GM12878 (cell line): ENCODE results near the gene CRYBA1. TPM values are rescaled to one million over a fixed set of nuclear protein-coding genes. Genes with fewer than 3 reads are reported as not detected.

ENCODE experiments used
- ATAC-seq: fragments of 200-7000 bp; cut with Tn5 transposase; 3 replicates; pipeline ENCODE4 v1.9.1; 2020; ENCODE audit warnings: mild to moderate bottlenecking, moderate library complexity
- BruUV-seq: library from RNA; stranded (reverse); fragments of 400-500 nt; replicated peaks from 2 replicates; lab custom pipeline; 2021; lab: Mats Ljungman, UMichigan
- CTCF ChIA-PET: fragments of 300-600 bp; sonication (Branson Sonifier 250); formaldehyde crosslinking; extraction: SDS; loops from one replicate; lab custom pipeline; 2021; ENCODE audit warnings: inconsistent platforms; lab: Yijun Ruan, JAX
- POLR2A ChIA-PET: fragments of 350-600 bp; formaldehyde crosslinking; extraction: SDS; loops from one replicate; lab custom pipeline; 2021; ENCODE audit warnings: inconsistent platforms; lab: Charles Lee
- RAD21 ChIA-PET: fragments of 300-600 bp; sonication (Branson Sonifier 250); formaldehyde crosslinking; loops from one replicate; lab custom pipeline; 2023; ENCODE audit warnings: antibody characterized with exemption; ENCODE audit not compliant: unreplicated experiment; lab: Charles Lee
- SMC1A ChIA-PET: fragments of 300-600 bp; sonication (Branson Sonifier 250); formaldehyde crosslinking; loops from one replicate; lab custom pipeline; 2023; ENCODE audit not compliant: unreplicated experiment, uncharacterized antibody; lab: Charles Lee
- DNase-seq: peaks from one replicate; pipeline ENCODE4 v3.0.0-alpha.2; 2011; ENCODE audit warnings: low read depth, low spot score
- FAIRE-seq: peaks from 3 replicates; lab custom pipeline; 2011; peaks lifted over from hg19 to GRCh38; lab: Jason Lieb, UNC
- H2AFZ ChIP-seq: 2 replicates; pipeline ENCODE4 v1.6.0; 2011; ENCODE audit warnings: low read depth, low read length, control low read depth; ENCODE audit not compliant: control insufficient read depth
- H3K27ac ChIP-seq: 2 replicates; pipeline ENCODE4 v1.5.1; 2011; ENCODE audit warnings: control low read depth; ENCODE audit not compliant: control insufficient read depth, insufficient read depth
- H3K27me3 ChIP-seq, 2 experiments: replicated peaks in 1 of 2; 2 replicates each; pipeline versions ENCODE4 v1.6.0 to v1.6.1; 2011; ENCODE audit warnings: low read length in 1 of 2; ENCODE audit not compliant: control insufficient read depth in 2 of 2, insufficient read depth in 2 of 2
- H3K36me3 ChIP-seq, 2 experiments: 2 replicates each; pipeline ENCODE4 v1.5.1; 2011; ENCODE audit warnings: low read length in 1 of 2; ENCODE audit not compliant: control insufficient read depth in 2 of 2, insufficient read depth in 2 of 2
- H3K4me1 ChIP-seq: 2 replicates; pipeline ENCODE4 v1.6.1; 2011; ENCODE audit warnings: mild to moderate bottlenecking, low read length, moderate library complexity, mixed read lengths; ENCODE audit not compliant: control insufficient read depth, insufficient read depth
- H3K4me2 ChIP-seq: 2 replicates; pipeline ENCODE4 v1.6.0; 2011; ENCODE audit warnings: control low read depth; ENCODE audit not compliant: control insufficient read depth, insufficient read depth
- H3K4me3 ChIP-seq: fragments of 200-600 bp; sonication (generic); 2 replicates; pipeline ENCODE4 v1.5.1; 2016
- H3K79me2 ChIP-seq: 2 replicates; pipeline ENCODE4 v1.6.0; 2011; ENCODE audit warnings: low read length; ENCODE audit not compliant: control insufficient read depth, insufficient read depth
- H3K9ac ChIP-seq: 2 replicates; pipeline ENCODE4 v1.8.0; 2011; ENCODE audit warnings: low read length, control low read depth, mixed read lengths; ENCODE audit not compliant: control insufficient read depth, insufficient read depth
- H3K9me3 ChIP-seq: replicated peaks from 3 replicates; pipeline ENCODE4 v1.5.1; 2011; ENCODE audit warnings: mild to moderate bottlenecking, low read length; ENCODE audit not compliant: control insufficient read depth, insufficient read depth
- H4K20me1 ChIP-seq: 2 replicates; pipeline ENCODE4 v1.6.0; 2011; ENCODE audit not compliant: control insufficient read depth, insufficient read depth
- ATF7 ChIP-seq: fragments of 450-650 bp; IDR thresholded peaks from 2 replicates; pipeline ENCODE4 v1.6.1; 2016; ENCODE audit warnings: low read depth, mild to moderate bottlenecking
- BACH1 ChIP-seq: fragments of 450-650 bp; IDR thresholded peaks from 2 replicates; pipeline ENCODE4 v1.6.1; 2017; ENCODE audit warnings: mild to moderate bottlenecking, borderline replicate concordance
- E2F8 ChIP-seq: fragments of 450-650 bp; IDR thresholded peaks from 2 replicates; pipeline ENCODE4 v1.6.1; 2018; ENCODE audit warnings: mild to moderate bottlenecking, low read depth, moderate library complexity; ENCODE audit not compliant: partially characterized antibody
- IKZF2 ChIP-seq, 2 experiments: fragments of 450-650 bp; IDR thresholded peaks; 2 replicates each; pipeline ENCODE4 v1.6.1; 2017; ENCODE audit warnings: mild to moderate bottlenecking in 2 of 2, moderate library complexity in 2 of 2
- NFIC ChIP-seq: IDR thresholded peaks from 2 replicates; pipeline ENCODE4 v1.6.1; 2012; ENCODE audit warnings: low read depth, mild to moderate bottlenecking, inconsistent platforms, low read length, moderate library complexity
- NFYB ChIP-seq: IDR thresholded peaks from 2 replicates; pipeline ENCODE4 v1.6.1; 2011; ENCODE audit warnings: low read depth, mild to moderate bottlenecking, low read length, improper control_type of control experiment, moderate library complexity; ENCODE audit not compliant: insufficient read depth
- NR2C2 ChIP-seq: IDR thresholded peaks from 2 replicates; pipeline ENCODE4 v1.6.1; 2011; ENCODE audit warnings: borderline replicate concordance, low read depth; ENCODE audit not compliant: control insufficient read depth, insufficient read length
- RUNX3 ChIP-seq: IDR thresholded peaks from 2 replicates; pipeline ENCODE4 v1.6.1; 2012; ENCODE audit warnings: low read length, inconsistent platforms
- YBX1 ChIP-seq: fragments of 450-650 bp; IDR thresholded peaks from 2 replicates; pipeline ENCODE4 v1.6.1; 2016; ENCODE audit warnings: antibody characterized with exemption
- ZNF622 ChIP-seq: fragments of 450-650 bp; IDR thresholded peaks from 2 replicates; pipeline ENCODE4 v1.6.1; 2017; ENCODE audit warnings: mild to moderate bottlenecking, inconsistent platforms
- WGBS: methylation state at CpG from one replicate; pipeline ENCODE4 v1.1.6; 2016; ENCODE audit warnings: low lambda C conversion rate; ENCODE audit not compliant: insufficient replicate concordance, insufficient coverage; ENCODE audit errors: missing lambda C conversion rate; 5-methylcytosine and 5-hydroxymethylcytosine counted together
- in situ Hi-C: fragments of 300-500 bp; cut with MboI; formaldehyde crosslinking; loops from 9 replicates; pipeline ENCODE4 v1.14.3; 2018; ENCODE audit warnings: mixed read lengths
- intact Hi-C: fragments of 100-400 bp; cut with micrococcal nuclease; formaldehyde crosslinking; loops from one replicate; pipeline ENCODE4 v1.14.2; 2022; ENCODE audit not compliant: unreplicated experiment
- polyA plus RNA-seq, 11 experiments: library from polyadenylated mRNA; depleted of rRNA in 4 of 11; unstranded in 6 of 11; stranded (reverse) in 5 of 11; fragments of >200 nt; fragmentation: Nextera tagmentation in 4 of 11; fragmentation: Illumina TruSeq in 1 of 11; extraction: Ambion mirVana in 4 of 11; extraction: Trizol in 1 of 11; gene quantifications; 1 replicate in 1 of 11; 2 replicates in 10 of 11; pipeline versions ENCODE4 v1.2.1 to v1.2.3, GENCODE V29; 2011 to 2016; ENCODE audit warnings: inconsistent platforms in 2 of 11, missing spikeins in 2 of 11, low read depth in 1 of 11
- total RNA-seq, 4 experiments: library from RNA; depleted of rRNA in 3 of 4; stranded (reverse); fragments of >200 nt in 3 of 4; fragmentation: Illumina TruSeq in 1 of 4; extraction: Trizol in 1 of 4; gene quantifications; 2 replicates each; pipeline versions ENCODE4 v1.2.1 to v1.2.3, GENCODE V29; 2013 to 2021
- TF ChIP-seq, protein P1 (sequence below): fragments of 450-650 bp; IDR thresholded peaks from 2 replicates; pipeline ENCODE4 v1.6.1; 2016; ENCODE audit warnings: mild to moderate bottlenecking, moderate library complexity, borderline replicate concordance

Gene CRYBA1
- total and polyA plus RNA-seq, 10 of the 15 experiments (the other 5 are each of a cell fraction or from before 2014, with no cell fraction given): not detected

- FAIRE-seq (no peak), ATAC-seq (no peak)
These were observed 17.3 kb downstream of the CRYBA1 start for GRCh38 chr17:29263916-29264315.

More at GRCh38 chr17:29263916-29264315, 17.3 kb downstream of the CRYBA1 start:
- no peak overlapping the region for H3K4me2 ChIP-seq
- DNase-seq: no peak
- no peaks in the 10 kb centered on the region for H3K27me3 ChIP-seq
- ChIA-PET POLR2A (no interaction called here), SMC1A (interaction anchor here (0.6 kb wide), 1 partner anchor 106 kb away, joined by 3 read pairs; no protein-coding TSS in a partner anchor), RAD21 (no interaction called here), CTCF (no interaction called here)
- no TSS peak for BruUV-seq
- H3K4me1 ChIP-seq: no peaks in the 10 kb centered on the region
- no peak overlapping the region for H3K4me3 ChIP-seq
- in situ Hi-C loops (no loop called here), intact Hi-C loops (no loop called here)
- 52% methylated on average over 5 of the region's 5 CpGs for WGBS
- peaks cover 2 to 33% of the 10 kb centered on the region in 2 experiments for H3K36me3 ChIP-seq
- no peaks in the 10 kb centered on the region for H4K20me1 ChIP-seq
- TF ChIP-seq YBX1: no peak
- TF ChIP-seq, protein P1, sequence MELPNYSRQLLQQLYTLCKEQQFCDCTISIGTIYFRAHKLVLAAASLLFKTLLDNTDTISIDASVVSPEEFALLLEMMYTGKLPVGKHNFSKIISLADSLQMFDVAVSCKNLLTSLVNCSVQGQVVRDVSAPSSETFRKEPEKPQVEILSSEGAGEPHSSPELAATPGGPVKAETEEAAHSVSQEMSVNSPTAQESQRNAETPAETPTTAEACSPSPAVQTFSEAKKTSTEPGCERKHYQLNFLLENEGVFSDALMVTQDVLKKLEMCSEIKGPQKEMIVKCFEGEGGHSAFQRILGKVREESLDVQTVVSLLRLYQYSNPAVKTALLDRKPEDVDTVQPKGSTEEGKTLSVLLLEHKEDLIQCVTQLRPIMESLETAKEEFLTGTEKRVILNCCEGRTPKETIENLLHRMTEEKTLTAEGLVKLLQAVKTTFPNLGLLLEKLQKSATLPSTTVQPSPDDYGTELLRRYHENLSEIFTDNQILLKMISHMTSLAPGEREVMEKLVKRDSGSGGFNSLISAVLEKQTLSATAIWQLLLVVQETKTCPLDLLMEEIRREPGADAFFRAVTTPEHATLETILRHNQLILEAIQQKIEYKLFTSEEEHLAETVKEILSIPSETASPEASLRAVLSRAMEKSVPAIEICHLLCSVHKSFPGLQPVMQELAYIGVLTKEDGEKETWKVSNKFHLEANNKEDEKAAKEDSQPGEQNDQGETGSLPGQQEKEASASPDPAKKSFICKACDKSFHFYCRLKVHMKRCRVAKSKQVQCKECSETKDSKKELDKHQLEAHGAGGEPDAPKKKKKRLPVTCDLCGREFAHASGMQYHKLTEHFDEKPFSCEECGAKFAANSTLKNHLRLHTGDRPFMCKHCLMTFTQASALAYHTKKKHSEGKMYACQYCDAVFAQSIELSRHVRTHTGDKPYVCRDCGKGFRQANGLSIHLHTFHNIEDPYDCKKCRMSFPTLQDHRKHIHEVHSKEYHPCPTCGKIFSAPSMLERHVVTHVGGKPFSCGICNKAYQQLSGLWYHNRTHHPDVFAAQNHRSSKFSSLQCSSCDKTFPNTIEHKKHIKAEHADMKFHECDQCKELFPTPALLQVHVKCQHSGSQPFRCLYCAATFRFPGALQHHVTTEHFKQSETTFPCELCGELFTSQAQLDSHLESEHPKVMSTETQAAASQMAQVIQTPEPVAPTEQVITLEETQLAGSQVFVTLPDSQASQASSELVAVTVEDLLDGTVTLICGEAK: no peak
- no peak for TF ChIP-seq ZNF622
- TF ChIP-seq NFYB: no peak
- TF ChIP-seq E2F8: no peak
- TF ChIP-seq IKZF2 (IDR thresholded peaks at IDR 0.05): no peak
- no peak for TF ChIP-seq BACH1
- no peak for TF ChIP-seq NR2C2
- TF ChIP-seq NFIC: no peak
- no peak for TF ChIP-seq ATF7
- no peak for TF ChIP-seq RUNX3
- H2AFZ ChIP-seq: no peak overlapping the region
- H3K27ac ChIP-seq: no peak overlapping the region
- H3K79me2 ChIP-seq: peaks cover 1% of the 10 kb centered on the region
- H3K9me3 ChIP-seq: no peaks in the 10 kb centered on the region
- no peak overlapping the region for H3K9ac ChIP-seq
